HG03521 (cell line): ENCODE measurements around the gene CAMTA1.

ENCODE experiments used
- ATAC-seq: cut with Tn5 transposase; IDR thresholded peaks from one replicate; pipeline ENCODE4 v1.9.1; 2021; ENCODE audit warnings: mild to moderate bottlenecking, moderate library complexity; ENCODE audit not compliant: unreplicated experiment

Gene CAMTA1

DNA sequence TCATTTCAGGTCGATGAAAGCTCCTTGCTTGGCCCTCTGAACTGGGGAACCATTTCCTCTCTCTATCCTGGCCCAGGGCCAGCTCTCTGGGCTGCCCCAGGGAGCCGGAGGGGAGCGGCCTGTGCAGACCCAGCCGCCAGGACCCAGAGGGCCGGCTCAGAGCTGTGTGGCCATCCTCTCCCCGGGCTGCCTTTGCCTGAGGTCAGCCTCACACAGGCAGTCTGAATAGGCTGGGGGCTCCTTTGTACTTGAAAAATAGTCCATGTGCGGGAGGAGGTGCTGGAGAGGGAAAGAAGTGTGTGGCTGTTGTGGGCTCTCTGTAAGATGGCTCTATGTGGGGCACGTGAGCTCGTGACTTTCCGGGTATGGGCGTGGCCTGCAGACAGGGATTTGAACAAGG lies 710.7 kb downstream of the CAMTA1 start:
- ATAC-seq: no peak

DNA sequence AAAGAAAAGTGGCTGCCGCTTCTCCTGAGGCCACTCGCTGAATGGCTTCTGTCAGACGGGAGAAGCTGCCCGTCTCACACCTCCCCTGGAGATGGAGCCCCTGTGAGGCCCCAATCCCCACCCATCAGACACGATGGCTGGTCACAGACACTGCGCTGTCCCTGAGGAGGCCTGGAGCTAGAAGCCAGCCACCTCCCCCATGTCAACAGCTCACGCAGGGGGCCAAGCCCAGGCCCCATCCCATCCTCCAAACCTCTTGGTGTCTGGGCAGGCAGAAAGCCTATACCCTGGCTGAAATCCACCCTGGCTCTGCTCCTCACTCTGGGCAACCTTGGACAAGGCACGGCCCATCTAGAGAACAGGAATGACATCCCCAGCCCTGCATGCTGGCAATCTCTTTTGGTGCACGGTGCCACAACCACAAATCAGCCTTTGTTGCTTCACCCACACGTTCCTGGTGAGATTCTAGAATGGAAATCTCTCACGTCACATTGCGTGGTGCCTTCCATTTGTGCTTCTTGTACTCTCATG lies 711.9 kb downstream of the CAMTA1 start:
- ATAC-seq: no peak

DNA sequence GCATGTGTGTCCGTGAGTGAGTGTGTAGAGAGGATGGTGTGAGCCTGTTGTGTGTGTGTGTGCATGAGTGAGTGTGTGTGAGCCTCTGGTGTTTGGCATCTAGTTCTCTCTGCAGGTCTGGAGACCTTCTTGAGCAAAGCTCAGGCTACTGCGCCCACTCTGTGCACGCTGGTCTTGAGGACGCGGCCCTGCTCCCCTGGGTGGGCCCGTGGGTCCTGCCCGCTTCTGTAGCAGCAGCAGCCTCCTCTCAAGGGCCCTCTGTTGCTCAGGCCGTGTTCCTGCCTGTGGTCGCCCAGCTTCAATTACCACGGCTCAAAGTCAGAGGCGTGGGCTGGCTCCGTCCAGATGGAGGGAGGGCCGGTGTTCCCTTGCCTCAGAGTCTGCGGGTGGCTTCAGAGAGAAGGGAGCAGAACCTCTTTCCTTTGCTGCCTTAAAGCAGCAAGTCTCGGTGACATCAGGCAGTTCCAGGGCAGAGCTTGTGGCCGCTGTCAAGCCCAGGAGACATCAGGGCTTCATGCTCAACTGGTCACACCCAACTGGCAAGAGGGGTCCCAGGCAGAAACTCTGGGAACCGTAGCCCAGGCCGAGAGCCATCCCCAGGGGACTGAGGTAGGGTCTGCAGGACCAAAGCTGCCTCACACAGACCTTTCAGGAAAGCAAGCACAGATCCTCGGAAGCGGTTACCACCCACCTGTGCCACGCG lies 715.3 kb downstream of the CAMTA1 start:
- ATAC-seq: no peak

DNA sequence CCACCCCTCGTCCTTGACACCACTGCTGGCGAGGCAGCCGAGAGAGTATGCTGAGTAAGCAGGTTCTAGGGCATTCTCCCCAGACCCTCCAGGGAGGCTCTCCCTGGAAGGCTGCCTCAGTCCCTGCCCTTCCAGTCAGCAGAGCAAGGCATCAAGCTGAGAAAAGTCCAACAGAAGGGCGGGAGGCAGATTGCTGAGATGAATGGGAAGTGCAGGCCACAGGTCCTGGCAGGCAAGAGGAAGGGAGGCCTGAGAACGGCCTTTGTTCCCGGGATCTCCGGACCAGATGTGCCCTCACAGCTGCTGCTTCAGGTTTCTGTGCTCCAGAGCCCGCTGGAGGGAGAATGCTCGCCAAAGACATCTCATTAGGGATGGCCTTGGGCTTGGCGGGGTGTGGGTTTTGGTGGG lies 715.8 kb downstream of the CAMTA1 start:
- ATAC-seq: no peak

DNA sequence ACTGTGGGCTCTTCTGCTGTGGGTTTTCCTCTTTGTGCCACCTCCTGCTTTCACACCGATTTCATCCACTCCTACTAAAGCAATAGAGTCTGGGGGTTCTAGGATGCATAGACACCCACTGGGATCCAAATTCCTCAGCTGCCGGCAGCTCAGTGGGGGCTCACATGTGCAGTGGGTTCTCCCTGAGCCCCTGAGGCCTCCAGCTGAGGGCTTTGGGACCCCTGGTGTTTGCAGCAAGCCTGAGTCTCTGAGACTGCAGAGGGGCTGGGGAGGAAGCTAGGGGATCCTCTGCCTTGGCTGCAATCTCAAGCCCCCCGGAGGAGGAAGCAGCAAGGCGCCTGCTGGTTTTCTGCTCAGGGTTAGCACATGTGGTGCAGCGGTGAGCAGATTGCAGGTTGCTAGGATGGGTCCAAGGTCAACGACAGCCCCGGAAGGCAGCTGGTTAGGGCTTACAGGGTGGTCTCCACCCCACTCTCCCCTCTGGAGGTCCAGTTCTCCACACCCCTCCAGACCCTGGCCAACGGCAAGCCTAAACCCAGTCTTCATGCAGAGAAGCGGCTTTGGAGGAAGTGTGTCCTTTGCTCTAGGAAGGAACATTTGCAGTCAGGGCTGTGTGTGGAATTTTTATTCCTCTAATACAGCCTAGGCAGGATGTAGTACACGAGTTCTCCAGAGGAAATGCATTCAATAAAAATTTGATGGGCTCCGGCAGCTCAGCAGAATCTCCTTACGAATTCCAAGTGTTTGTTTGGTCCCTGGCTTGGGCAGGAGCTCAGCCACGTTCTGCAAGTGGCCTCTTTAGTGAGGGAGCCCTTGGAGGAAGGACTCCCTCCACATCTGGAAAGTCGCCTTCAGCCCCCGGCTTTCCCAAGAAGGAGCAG lies 716.7 kb downstream of the CAMTA1 start:
- ATAC-seq: no peak

DNA sequence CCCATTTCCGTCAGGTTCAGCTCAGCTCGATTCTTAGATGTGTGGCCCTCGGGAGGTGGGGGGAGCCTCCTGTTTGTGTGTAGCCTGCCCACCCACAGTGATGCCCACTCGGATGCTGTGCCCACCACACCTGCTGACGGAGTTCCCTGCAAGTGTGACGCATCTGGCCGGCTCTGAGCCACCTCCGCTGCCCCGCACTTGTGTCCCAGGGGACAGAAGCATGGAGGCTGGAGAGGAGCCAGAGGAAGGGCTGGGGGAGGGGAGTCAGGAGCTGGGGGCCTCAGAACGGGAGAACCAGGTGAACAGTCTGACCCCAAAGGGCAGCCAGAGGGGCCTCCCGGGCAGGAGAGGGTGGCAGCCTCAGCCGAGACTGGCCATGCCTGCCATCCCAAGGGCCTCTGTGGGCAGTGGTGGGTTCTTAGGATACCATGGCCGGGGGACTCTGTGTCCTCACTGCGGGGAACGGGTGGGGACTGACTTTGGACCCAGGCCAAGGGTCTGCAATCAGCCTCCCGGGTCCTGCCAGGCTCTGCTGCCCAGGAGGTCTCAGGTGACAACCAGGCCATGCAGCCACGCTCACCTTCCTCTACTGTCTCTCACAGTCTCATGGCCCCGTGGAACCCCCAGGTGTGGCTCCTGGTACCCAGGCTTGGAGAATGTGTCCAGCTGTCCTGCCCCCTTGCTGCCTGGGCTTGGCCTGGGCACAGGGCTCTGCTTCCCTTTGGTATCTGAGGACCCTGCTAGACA lies 718.6 kb downstream of the CAMTA1 start:
- ATAC-seq: no peak

DNA sequence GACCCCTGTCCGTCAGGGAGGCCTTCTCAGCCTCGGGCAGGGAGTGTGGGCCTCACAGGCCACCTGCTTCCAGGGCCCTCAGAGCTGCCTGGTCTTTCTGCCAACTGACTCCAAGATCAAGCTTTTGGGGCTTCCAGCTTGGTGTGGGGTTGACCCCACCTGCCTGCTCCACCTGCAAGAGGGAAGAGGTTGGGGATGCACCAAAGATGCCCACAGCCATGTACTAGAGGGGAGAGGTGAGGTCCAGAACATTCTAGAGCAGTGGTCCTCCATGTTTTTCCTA lies 719.1 kb downstream of the CAMTA1 start:
- no peak for ATAC-seq

DNA sequence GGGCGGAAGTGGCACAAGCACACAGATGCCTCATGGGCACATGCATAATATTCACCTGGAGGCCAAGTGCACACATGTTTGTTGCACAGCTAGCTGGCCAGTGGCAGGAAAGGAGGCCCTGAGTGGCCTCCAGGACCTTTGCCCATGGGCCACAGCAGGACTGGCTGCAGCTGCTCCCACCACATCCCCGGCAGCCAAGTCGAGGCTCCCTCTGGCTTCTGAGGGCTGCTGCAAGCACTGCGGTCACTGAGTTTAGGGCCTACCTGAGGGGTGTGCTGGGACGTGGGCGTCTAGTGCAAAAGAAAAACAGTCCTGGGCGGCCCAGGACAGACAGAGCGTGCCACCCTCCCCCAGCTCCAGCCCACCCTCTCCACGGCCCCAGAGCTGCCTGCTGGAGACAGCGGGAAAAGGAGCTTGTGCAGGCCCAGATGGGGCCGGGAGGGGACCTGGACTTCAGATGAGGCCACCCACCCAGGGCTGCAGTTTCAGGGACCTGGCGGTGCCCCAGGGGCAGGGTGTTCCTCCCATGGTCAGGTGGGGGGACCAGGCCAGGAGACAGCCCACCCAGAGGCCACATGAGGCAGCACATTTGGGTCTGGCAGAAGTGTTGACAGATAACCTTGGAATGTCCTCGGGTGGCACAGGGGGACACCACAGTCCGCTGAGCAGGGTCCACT lies 720.0 kb downstream of the CAMTA1 start:
- ATAC-seq: no peak

DNA sequence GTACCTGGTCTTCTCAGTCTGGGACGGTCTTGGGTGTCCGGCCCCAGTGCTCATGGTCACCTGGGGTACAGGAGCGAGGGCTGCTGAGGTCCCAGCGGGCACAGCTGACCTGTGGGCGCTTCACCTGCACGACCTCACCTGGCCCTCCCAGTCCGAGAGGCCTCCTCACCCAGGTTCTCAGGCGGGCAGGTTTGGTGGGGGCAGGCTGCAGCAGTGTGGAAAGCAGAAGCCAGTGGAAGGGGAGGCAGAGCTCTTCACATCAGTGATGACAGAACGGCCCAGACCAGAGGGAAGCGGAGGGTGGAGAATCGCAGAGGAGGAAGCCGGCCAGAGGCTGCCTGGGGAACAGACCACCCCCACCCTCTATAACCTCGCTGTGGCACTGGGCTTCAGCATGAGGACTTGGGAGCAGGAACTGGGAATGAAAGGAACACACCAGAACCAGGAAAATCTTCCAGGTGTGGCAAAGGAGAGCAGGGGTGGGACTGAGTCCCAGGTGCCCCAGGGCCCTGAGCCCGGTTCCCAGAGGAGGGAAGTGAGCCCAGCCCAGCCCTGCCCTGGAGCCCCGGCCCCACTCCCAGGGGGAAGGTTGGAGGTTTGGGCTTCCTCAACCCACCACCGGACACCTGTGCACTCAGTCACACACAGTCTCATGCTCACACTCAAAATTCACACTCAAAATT lies 720.7 kb downstream of the CAMTA1 start:
- no peak for ATAC-seq

DNA sequence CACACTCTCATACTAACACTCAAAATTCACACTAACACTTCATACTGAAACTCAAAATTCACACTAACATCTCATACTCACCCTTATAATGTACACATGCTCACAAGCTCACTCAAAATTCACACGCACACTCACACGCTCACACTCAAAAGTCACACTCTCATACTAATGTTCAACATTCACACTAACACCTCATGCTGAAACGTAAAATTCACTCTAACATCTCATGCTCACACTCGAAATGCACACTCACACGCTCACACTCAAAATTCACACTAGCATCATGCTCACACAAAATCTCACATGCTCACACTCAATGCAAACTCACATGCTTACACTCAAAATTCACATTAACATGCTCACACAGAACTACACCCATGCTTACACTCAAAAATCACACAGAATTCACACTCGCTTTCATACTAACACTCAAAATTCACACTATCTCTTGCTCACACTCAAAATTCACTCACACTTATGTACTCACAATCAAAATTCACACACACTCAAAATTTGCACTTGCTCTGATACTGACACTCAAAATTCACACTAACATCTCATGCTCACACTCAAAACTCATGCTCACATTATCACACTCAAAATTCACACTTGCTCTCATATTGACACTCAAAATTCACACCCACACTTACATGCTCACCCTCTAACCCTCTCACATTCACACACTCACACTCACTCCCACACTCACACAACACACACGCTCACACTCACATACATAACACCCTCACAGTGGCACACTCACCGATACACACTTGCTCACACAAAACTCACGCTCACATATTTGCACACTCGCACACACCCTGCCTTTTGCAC lies 721.4 kb downstream of the CAMTA1 start:
- ATAC-seq: no peak

DNA sequence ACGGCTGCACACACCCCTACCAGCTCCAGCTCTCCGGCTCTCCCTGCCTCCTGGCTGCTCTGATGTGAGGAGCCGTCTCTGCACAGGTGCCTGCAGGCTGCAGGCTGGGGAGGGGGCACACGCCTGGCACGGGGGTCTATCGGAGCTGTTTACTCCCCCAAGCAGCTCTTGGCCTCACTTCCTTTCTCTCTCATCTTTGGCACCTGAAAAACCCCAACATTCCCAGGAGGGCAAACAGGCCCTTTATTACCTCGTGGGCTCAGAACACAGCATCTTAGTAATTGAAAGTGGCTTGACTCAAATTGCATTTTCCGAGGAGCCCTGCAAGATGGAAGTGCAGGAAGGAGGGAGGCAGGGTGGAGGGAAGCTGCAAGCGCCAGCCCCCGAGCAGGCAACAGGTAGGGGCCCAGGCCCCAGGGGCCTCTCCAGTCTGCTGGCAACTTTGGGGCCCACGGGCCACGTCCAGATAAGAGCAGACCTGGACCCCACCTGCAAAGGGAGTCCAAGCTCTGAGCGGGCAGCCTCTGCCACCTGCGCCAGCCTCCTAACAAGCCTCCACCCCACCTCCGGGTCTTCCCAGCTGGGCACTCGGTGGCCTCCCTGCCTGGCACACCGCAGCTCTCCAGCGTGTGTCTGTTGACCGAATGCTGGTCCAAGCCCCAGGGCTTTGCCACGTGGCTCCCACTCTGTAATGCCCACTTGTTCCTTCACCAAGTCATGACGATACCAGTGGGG lies 722.2 kb downstream of the CAMTA1 start:
- ATAC-seq: no peak

DNA sequence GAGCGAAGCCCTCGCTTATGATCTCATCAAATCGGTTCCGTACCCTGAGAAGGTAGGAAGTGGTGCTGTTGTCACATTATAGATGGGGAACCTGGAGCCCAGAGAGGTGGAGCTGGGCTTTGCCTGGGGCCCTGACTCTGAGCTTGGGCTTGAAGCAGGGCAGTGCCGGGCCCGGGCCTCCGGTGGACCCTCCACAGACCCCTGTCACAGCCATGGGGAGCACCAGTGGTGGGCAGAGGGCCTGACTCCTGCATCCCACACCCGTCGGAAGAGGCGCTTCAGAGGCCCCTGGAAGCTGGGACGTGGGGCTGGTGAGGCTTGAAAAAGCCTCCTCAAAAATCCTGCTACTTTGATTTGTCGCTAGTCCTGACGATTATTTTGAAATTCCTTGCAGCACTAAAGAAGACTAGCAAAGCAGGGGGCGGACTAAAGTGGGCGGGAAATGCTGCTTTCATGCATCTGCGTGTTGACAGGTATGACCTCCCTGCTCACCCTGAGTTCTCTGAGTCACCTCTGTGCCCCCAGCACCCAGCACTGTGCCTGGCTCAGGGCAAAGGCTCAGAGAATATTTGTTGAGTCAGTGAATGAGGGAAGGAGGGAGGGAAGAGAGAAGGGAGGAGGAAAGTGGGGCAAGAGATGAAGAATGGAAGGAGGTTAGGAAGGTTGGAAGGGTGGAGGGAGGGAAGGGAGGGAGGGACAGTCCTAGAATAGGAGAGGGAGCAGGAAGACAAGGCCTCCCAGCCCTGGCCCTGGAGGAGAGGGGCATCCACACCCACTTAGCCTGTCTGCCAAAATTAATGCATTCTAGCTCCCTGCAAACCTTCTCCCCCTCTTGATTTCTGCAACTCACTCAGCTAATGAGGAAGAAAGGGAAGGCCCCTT lies 723.0 kb downstream of the CAMTA1 start:
- ATAC-seq: no peak

DNA sequence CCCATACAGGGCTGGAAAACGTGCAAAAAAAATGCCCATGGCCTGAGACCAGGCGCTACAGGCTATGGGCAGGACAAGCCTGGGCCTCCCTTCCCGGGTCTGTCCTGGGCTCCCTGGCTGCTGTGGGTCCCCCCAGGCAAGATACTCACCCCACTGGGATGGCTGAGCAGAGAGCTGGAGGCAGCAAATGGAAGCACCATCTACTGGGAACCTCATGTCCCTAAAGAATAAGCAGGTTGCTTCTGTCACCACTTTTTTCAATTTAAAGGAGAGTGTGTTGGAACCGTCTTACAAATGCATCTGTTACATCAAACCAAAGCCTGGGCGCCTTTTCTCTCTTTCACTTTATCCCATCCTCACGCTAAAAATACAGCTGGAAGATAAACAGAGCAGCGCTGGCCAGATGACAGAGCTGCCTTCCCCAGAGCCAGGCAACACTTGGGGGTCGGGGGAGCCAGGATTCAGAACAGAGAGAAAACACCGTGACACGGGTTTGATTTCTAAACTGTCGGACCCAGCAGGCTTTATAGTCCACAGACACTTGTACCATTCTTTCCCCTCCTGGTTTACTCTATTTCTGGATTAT lies 723.8 kb downstream of the CAMTA1 start:
- ATAC-seq: no peak

DNA sequence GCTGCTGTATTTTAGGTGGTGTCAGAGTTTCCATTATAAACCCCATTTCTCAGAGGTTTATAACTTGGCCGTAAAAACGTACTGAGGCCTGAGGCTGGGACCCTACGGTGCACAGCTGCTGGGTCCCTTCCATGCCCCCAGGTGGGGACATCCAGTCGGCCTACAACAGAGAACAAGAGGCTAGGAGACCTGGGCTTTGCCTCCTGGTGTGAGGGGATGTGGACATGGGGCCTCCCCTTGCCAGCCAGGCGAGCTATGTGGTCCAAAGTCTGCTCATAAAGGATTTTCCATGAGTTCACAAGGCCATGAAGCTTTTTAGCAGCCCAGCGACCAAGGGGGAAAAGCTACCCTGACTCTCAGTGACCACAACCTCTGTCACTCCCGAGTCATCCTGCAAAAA lies 724.3 kb downstream of the CAMTA1 start:
- ATAC-seq: no peak

DNA sequence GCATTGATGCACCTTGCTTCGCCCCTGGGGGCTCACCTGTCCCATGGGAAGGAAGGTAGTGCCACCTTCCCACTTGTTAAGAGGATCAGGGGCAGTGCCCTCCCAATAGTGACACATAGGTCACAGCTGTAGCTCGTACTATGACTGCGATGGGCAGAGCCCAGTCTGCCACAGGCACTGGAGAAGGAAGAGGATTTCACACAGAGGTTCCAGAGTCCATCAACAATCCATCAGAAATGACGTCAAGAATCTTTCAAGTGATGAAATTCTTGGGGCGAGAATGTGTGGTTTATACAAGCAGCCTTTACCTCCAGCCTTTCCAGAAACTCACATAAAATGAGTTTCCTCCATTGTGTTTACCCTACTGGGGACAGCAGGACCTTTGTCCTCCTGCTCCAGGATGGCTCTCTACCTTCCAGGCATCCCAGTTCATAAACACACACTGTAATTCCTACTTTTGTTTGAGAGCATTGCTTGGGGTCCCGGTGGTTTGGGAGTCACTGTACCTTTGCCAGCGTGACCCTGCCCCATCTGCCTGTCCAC lies 725.2 kb downstream of the CAMTA1 start:
- ATAC-seq: no peak

DNA sequence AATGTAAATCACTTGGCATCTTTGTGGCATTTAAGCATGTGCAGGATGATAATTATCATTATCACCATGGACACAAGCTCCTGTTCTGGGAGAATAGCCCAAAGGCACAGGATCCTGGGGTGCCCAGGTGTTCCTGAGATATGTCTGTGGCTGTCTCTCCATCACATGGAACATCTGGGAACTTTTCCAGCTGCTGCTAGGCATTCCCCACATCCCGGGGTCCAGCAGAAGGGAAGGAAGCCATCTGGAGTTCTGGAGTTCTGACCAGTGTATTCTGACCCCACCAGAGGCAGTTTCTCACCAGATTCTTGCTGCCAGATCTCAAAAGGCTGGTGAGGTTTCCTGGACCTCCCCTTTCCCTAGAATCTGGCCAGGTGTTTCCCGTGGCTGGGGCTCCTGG lies 726.1 kb downstream of the CAMTA1 start:
- ATAC-seq: no peak

DNA sequence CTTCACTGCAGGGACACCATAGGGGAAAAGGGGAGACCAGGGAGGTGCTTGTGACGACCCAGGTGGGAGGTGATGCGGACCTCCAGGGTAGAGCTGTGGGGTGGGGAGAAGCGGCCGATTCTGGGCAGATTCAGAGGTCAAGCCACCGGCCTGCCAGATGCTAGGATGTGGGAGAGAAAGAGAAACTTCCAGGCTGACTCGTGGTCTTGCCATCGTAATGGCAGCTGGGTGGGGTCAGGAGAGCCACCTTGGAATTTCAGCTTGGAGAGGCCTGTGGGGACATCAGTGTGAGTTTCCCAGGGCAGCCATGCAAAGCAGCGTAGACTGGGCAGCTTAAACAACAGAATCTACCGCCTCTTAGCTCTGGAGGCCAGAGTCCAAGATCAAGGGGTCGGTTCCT lies 727.8 kb downstream of the CAMTA1 start:
- no peak for ATAC-seq
